Osteoblast (primary cell): Measurements from ENCODE around the gene NLRP10. TPM values are rescaled to one million over a fixed set of nuclear protein-coding genes. Genes with fewer than 3 reads are reported as not detected.
A peak's percentile ranks its signal among the peaks of the same experiment; 100 is the strongest.

ENCODE experiments used
- DNase-seq: peaks from one replicate; pipeline ENCODE4 v3.0.0; 2011; ENCODE audit warnings: low spot score, mixed read lengths; ENCODE audit not compliant: insufficient read length; ENCODE audit errors: missing footprints
- H2AFZ ChIP-seq: 2 replicates; pipeline ENCODE4 v1.6.0; 2011; ENCODE audit warnings: mild to moderate bottlenecking, low read length
- H3K27ac ChIP-seq: 2 replicates; pipeline ENCODE4 v1.5.1; 2011; ENCODE audit warnings: mild to moderate bottlenecking, low read depth, low read length, moderate library complexity
- H3K27me3 ChIP-seq: 2 replicates; pipeline ENCODE4 v1.6.0; 2012; ENCODE audit warnings: mild to moderate bottlenecking, control low read depth, inconsistent platforms, low read length, moderate library complexity; ENCODE audit not compliant: insufficient read depth
- H3K36me3 ChIP-seq: 2 replicates; pipeline ENCODE4 v1.5.1; 2011; ENCODE audit warnings: mild to moderate bottlenecking, low read length, control low read depth, moderate library complexity; ENCODE audit not compliant: insufficient read depth
- H3K4me1 ChIP-seq: 2 replicates; pipeline ENCODE4 v1.5.1; 2011; ENCODE audit warnings: mild to moderate bottlenecking, low read length, control low read depth, moderate library complexity; ENCODE audit not compliant: insufficient read depth
- H3K4me2 ChIP-seq: 2 replicates; pipeline ENCODE4 v1.6.0; 2011; ENCODE audit warnings: mild to moderate bottlenecking, low read length; ENCODE audit not compliant: insufficient read depth
- H3K4me3 ChIP-seq: fragments of 200-600 bp; sonication (generic); 3 replicates; pipeline ENCODE4 v1.5.1; 2012; ENCODE audit warnings: mild to moderate bottlenecking, low read length, inconsistent platforms; ENCODE audit not compliant: insufficient read depth
- H3K79me2 ChIP-seq: 2 replicates; pipeline ENCODE4 v1.6.0; 2012; ENCODE audit warnings: mild to moderate bottlenecking, low read length, control low read depth, inconsistent platforms; ENCODE audit not compliant: insufficient read depth
- H3K9me3 ChIP-seq: 2 replicates; pipeline ENCODE4 v1.5.1; 2011; ENCODE audit warnings: low read depth, low read length, control low read depth
- H4K20me1 ChIP-seq: 2 replicates; pipeline ENCODE4 v1.6.0; 2012; ENCODE audit warnings: mild to moderate bottlenecking, low read length, control low read depth; ENCODE audit not compliant: insufficient read depth
- CTCF ChIP-seq: IDR thresholded peaks from 2 replicates; pipeline ENCODE4 v1.5.1; 2011; ENCODE audit warnings: mild to moderate bottlenecking, low read depth, low read length, moderate library complexity; ENCODE audit errors: extremely low read depth
- small RNA-seq: library from RNA; depleted of rRNA; stranded (forward); fragments of <200 nt; gene quantifications from one replicate; pipeline ENCODE3, GENCODE V24; 2012
- total RNA-seq: library from RNA; depleted of rRNA; stranded (reverse); fragments of >200 nt; gene quantifications from 2 replicates; pipeline ENCODE4 v1.2.3, GENCODE V29; 2012

The NLRP10 gene
- total RNA-seq, 1 donor: 14.1 TPM

GRCh38 chr11:7931168-7931567, 34.1 kb downstream of the NLRP10 start, which contains the start of gene OR10A6:
OR10A6 (minus strand) TSS chr11:7931268; CDS start chr11:7928662, 2,606 bp downstream.
- H3K4me3 ChIP-seq: no peak within 1 kb of the TSS
- H3K9me3 ChIP-seq: no peaks in the 10 kb centered on the region
- no peak within 1 kb of the TSS for H3K27ac ChIP-seq
- no peak for TF ChIP-seq CTCF
- no peaks in the 10 kb centered on the region for H3K36me3 ChIP-seq
- H3K4me2 ChIP-seq: no peak within 1 kb of the TSS
- H4K20me1 ChIP-seq: no peaks in the 10 kb centered on the region
- no peak within 1 kb of the TSS for H2AFZ ChIP-seq
- DNase-seq: no peak
- no peaks in the 10 kb centered on the region for H3K27me3 ChIP-seq
- H3K79me2 ChIP-seq: no peaks in the 10 kb centered on the region
- H3K4me1 ChIP-seq: no peaks in the 10 kb centered on the region

GRCh38 chr11:7927635-7928034, 37.6 kb downstream of the NLRP10 start:
- Histone ChIP-seq H3K4me3 (no peak overlapping the region), H3K36me3 (no peaks in the 10 kb centered on the region), H3K27ac (no peak overlapping the region), H4K20me1 (no peaks in the 10 kb centered on the region), H3K79me2 (no peaks in the 10 kb centered on the region), H3K4me2 (no peak overlapping the region), H3K4me1 (no peaks in the 10 kb centered on the region), H2AFZ (no peak overlapping the region), H3K27me3 (no peaks in the 10 kb centered on the region), H3K9me3 (no peaks in the 10 kb centered on the region)
- peak; percentile 31 for DNase-seq
- no peak for TF ChIP-seq CTCF

GRCh38 chr11:7924536-7924935, 40.7 kb downstream of the NLRP10 start:
- no peaks in the 10 kb centered on the region for H4K20me1 ChIP-seq
- H3K4me1 ChIP-seq: no peaks in the 10 kb centered on the region
- no peaks in the 10 kb centered on the region for H3K9me3 ChIP-seq
- no peak overlapping the region for H3K4me3 ChIP-seq
- H3K27ac ChIP-seq: no peak overlapping the region
- TF ChIP-seq CTCF: no peak
- H3K79me2 ChIP-seq: no peaks in the 10 kb centered on the region
- no peaks in the 10 kb centered on the region for H3K27me3 ChIP-seq
- no peak overlapping the region for H3K4me2 ChIP-seq
- H2AFZ ChIP-seq: no peak overlapping the region
- DNase-seq: no peak
- H3K36me3 ChIP-seq: no peaks in the 10 kb centered on the region

GRCh38 chr11:7918141-7918540, 47.1 kb downstream of the NLRP10 start:
- Histone ChIP-seq H3K27me3 (no peaks in the 10 kb centered on the region), H3K36me3 (no peaks in the 10 kb centered on the region), H3K4me3 (no peak overlapping the region), H2AFZ (no peak overlapping the region), H3K27ac (no peak overlapping the region), H3K4me1 (no peaks in the 10 kb centered on the region), H3K4me2 (no peak overlapping the region), H3K79me2 (no peaks in the 10 kb centered on the region), H3K9me3 (no peaks in the 10 kb centered on the region), H4K20me1 (no peaks in the 10 kb centered on the region)
- no peak for TF ChIP-seq CTCF
- no peak for DNase-seq

Small RNAs within 50 kb of the gene (small RNA-seq; reads per million reads assigned to genes)
- not detected for gene COX6CP5

Other genes starting within 250 kb of the NLRP10 start
- not detected in 2 replicates for gene OR5P2, start 168.5 kb downstream of the NLRP10 start, total RNA-seq
- not detected in 2 replicates for gene OR5P3, start 134.6 kb downstream of the NLRP10 start, total RNA-seq
- under 0.01 and 0.29 TPM in 2 replicates for gene OR10A6, start 34.2 kb downstream of the NLRP10 start, total RNA-seq
- gene OR10A3, start 23.7 kb downstream of the NLRP10 start, total RNA-seq: under 0.01 TPM in 2 replicates
- gene EIF3F, start 21.9 kb upstream of the NLRP10 start, total RNA-seq: 280 and 286 TPM in 2 replicates
- gene TUB, start 115.8 kb upstream of the NLRP10 start, total RNA-seq: 19.2 and 23.5 TPM in 2 replicates
- not detected in 2 replicates for gene RIC3, start 203.6 kb upstream of the NLRP10 start, total RNA-seq